K562 (cell line): ENCODE results near the gene ASCL3. TPM values are rescaled to one million over a fixed set of nuclear protein-coding genes. Genes with fewer than 3 reads are reported as not detected.

Experiments used
- CC2D1A ChIP-seq: fragments of 450-650 bp; IDR thresholded peaks from 2 replicates; pipeline ENCODE4 v1.6.1; 2017; ENCODE audit warnings: mild to moderate bottlenecking
- CXXC5 ChIP-seq: fragments of 250-450 bp; sonication (Bioruptor Pico); IDR thresholded peaks from 2 replicates; pipeline ENCODE4 v1.8.0; 2022; ENCODE audit warnings: inconsistent platforms, mild to moderate bottlenecking, moderate library complexity
- HSF4 ChIP-seq: fragments of 250-450 bp; sonication (Bioruptor Pico); IDR thresholded peaks from 2 replicates; pipeline ENCODE4 v2.1.2; 2022; ENCODE audit warnings: mild to moderate bottlenecking, moderate library complexity, borderline replicate concordance
- JUNB ChIP-seq: fragments of 450-650 bp; formaldehyde crosslinking; conservative IDR thresholded peaks from 2 replicates; pipeline ENCODE4 v1.4.0; 2020; ENCODE audit warnings: mild to moderate bottlenecking
- KLF1 ChIP-seq: fragments of 450-650 bp; IDR thresholded peaks from 2 replicates; pipeline ENCODE4 v1.6.1; 2016; ENCODE audit warnings: missing genetic modification characterization, missing compliant biosample characterization
- KLF10 ChIP-seq: fragments of 250-450 bp; sonication (Bioruptor Pico); IDR thresholded peaks from 2 replicates; pipeline ENCODE4 v1.6.1; 2021; ENCODE audit warnings: matching md5 sums
- NR2C1 ChIP-seq, 2 experiments: fragments of 450-650 bp; IDR thresholded peaks; 2 replicates each; pipeline ENCODE4 v1.6.1; 2017; ENCODE audit warnings: mild to moderate bottlenecking in 2 of 2, antibody characterized with exemption in 1 of 2, inconsistent platforms in 1 of 2, missing compliant biosample characterization in 1 of 2, missing genetic modification characterization in 1 of 2
- POLR3A ChIP-seq: IDR thresholded peaks from 2 replicates; pipeline ENCODE4 v1.6.1; 2011; ENCODE audit warnings: borderline replicate concordance, mild to moderate bottlenecking, moderate library complexity; ENCODE audit not compliant: insufficient read length, insufficient read depth; ENCODE audit errors: extremely low read depth
- PRMT5 ChIP-seq: sonication (generic); formaldehyde crosslinking; IDR thresholded peaks from 2 replicates; pipeline ENCODE4 v1.5.0; 2020; ENCODE audit warnings: missing genetic modification reagents
- PTTG1 ChIP-seq: fragments of 450-650 bp; IDR thresholded peaks from 2 replicates; pipeline ENCODE4 v1.6.1; 2016; ENCODE audit warnings: low read depth, mild to moderate bottlenecking, missing genetic modification characterization, missing compliant biosample characterization
- SMARCE1 ChIP-seq: fragments of 450-650 bp; IDR thresholded peaks from 2 replicates; pipeline ENCODE4 v1.7.1; 2016; ENCODE audit warnings: mild to moderate bottlenecking
- SREBF1 ChIP-seq: fragments of 150-350 bp; IDR thresholded peaks from 2 replicates; pipeline ENCODE4 v1.6.1; 2014; ENCODE audit warnings: antibody characterized with exemption, low read depth, low read length, borderline replicate concordance
- TAF7 ChIP-seq: fragments of 450-650 bp; IDR thresholded peaks from 2 replicates; pipeline ENCODE4 v1.6.1; 2016; ENCODE audit warnings: missing genetic modification characterization, missing compliant biosample characterization
- ZNF217 ChIP-seq: sonication (generic); formaldehyde crosslinking; IDR thresholded peaks from 2 replicates; pipeline ENCODE4 v1.8.0; 2022; ENCODE audit warnings: mild to moderate bottlenecking, missing genetic modification reagents
- ZNF699 ChIP-seq: fragments of 250-450 bp; sonication (Bioruptor Pico); IDR thresholded peaks from 2 replicates; pipeline ENCODE4 v1.8.0; 2021; ENCODE audit warnings: mild to moderate bottlenecking, moderate library complexity; ENCODE audit not compliant: insufficient replicate concordance
- ZNF830 ChIP-seq: fragments of 250-450 bp; sonication (Bioruptor Pico); IDR thresholded peaks from 2 replicates; pipeline ENCODE4 v1.5.0; 2021; ENCODE audit warnings: mild to moderate bottlenecking
- ZSCAN32 ChIP-seq: fragments of 450-650 bp; formaldehyde crosslinking; IDR thresholded peaks from 2 replicates; pipeline ENCODE4 v1.4.0; 2020; ENCODE audit warnings: mild to moderate bottlenecking, moderate library complexity
- polyA plus RNA-seq, 8 experiments: library from polyadenylated mRNA; depleted of rRNA in 4 of 8; stranded (reverse) in 5 of 8; unstranded in 3 of 8; fragments of >200 nt; fragmentation: Nextera tagmentation in 2 of 8; fragmentation: Illumina TruSeq in 1 of 8; extraction: Ambion mirVana in 2 of 8; extraction: Trizol in 1 of 8; gene quantifications; 2 replicates each; pipeline versions ENCODE4 v1.2.1 to v1.2.3, GENCODE V29; 2011 to 2014; ENCODE audit warnings: inconsistent platforms in 1 of 8, missing spikeins in 1 of 8
- total RNA-seq, 7 experiments: library from RNA; depleted of rRNA in 6 of 7; stranded (reverse); fragments of >200 nt in 6 of 7; fragmentation: Illumina TruSeq in 2 of 7; extraction: Trizol in 2 of 7; gene quantifications; 2 replicates each; pipeline versions ENCODE4 v1.2.1 to v1.2.3, GENCODE V29; 2011 to 2021; ENCODE audit warnings: low replicate concordance in 1 of 7
- TF ChIP-seq, protein P1 (sequence below): fragments of 250-450 bp; sonication (Bioruptor Pico); IDR thresholded peaks from 2 replicates; pipeline ENCODE4 v1.5.0; 2021; ENCODE audit warnings: mild to moderate bottlenecking, borderline replicate concordance
- TF ChIP-seq, protein P2 (sequence below): fragments of 150-350 bp; IDR thresholded peaks from 2 replicates; pipeline ENCODE4 v1.6.1; 2014; ENCODE audit warnings: low read depth, mild to moderate bottlenecking, low read length, borderline replicate concordance
- TF ChIP-seq, protein P3 (sequence below): sonication (generic); formaldehyde crosslinking; IDR thresholded peaks from 2 replicates; pipeline ENCODE4 v1.8.0; 2022; ENCODE audit warnings: mild to moderate bottlenecking, low read depth, missing genetic modification reagents
- TF ChIP-seq, protein P4 (sequence below): fragments of 250-450 bp; sonication (Bioruptor Pico); IDR thresholded peaks from 2 replicates; pipeline ENCODE4 v1.9.0; 2021; ENCODE audit warnings: mild to moderate bottlenecking

The ASCL3 gene
- total and polyA plus RNA-seq, 9 of the 15 experiments (the other 6 are each of a cell fraction or from before 2014, with no cell fraction given) = not detected

- no peak for TF ChIP-seq NR2C1 (IDR thresholded peaks at IDR 0.05)
- TF ChIP-seq NR2C1 (tag; IDR thresholded peaks at IDR 0.05) = no peak
- no peak for TF ChIP-seq ZNF217
- TF ChIP-seq, protein P1, sequence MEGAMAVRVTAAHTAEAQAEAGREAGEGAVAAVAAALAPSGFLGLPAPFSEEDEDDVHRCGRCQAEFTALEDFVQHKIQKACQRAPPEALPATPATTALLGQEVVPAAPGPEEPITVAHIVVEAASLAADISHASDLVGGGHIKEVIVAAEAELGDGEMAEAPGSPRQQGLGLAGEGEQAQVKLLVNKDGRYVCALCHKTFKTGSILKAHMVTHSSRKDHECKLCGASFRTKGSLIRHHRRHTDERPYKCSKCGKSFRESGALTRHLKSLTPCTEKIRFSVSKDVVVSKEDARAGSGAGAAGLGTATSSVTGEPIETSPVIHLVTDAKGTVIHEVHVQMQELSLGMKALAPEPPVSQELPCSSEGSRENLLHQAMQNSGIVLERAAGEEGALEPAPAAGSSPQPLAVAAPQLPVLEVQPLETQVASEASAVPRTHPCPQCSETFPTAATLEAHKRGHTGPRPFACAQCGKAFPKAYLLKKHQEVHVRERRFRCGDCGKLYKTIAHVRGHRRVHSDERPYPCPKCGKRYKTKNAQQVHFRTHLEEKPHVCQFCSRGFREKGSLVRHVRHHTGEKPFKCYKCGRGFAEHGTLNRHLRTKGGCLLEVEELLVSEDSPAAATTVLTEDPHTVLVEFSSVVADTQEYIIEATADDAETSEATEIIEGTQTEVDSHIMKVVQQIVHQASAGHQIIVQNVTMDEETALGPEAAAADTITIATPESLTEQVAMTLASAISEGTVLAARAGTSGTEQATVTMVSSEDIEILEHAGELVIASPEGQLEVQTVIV (CRISPR knock-in tag) = no peak
- no peak for TF ChIP-seq TAF7 (tag)
- TF ChIP-seq SREBF1 = no peak
- no peak for TF ChIP-seq CC2D1A
- TF ChIP-seq CXXC5 (CRISPR knock-in tag) = peak; percentile 74
- TF ChIP-seq, protein P2, sequence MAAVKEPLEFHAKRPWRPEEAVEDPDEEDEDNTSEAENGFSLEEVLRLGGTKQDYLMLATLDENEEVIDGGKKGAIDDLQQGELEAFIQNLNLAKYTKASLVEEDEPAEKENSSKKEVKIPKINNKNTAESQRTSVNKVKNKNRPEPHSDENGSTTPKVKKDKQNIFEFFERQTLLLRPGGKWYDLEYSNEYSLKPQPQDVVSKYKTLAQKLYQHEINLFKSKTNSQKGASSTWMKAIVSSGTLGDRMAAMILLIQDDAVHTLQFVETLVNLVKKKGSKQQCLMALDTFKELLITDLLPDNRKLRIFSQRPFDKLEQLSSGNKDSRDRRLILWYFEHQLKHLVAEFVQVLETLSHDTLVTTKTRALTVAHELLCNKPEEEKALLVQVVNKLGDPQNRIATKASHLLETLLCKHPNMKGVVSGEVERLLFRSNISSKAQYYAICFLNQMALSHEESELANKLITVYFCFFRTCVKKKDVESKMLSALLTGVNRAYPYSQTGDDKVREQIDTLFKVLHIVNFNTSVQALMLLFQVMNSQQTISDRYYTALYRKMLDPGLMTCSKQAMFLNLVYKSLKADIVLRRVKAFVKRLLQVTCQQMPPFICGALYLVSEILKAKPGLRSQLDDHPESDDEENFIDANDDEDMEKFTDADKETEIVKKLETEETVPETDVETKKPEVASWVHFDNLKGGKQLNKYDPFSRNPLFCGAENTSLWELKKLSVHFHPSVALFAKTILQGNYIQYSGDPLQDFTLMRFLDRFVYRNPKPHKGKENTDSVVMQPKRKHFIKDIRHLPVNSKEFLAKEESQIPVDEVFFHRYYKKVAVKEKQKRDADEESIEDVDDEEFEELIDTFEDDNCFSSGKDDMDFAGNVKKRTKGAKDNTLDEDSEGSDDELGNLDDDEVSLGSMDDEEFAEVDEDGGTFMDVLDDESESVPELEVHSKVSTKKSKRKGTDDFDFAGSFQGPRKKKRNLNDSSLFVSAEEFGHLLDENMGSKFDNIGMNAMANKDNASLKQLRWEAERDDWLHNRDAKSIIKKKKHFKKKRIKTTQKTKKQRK = no peak
- no peak for TF ChIP-seq POLR3A
- TF ChIP-seq ZNF830 (CRISPR knock-in tag) = no peak
- no peak for TF ChIP-seq PRMT5 (CRISPR knock-in tag)
- no peak for TF ChIP-seq HSF4 (CRISPR knock-in tag)
- TF ChIP-seq, protein P3, sequence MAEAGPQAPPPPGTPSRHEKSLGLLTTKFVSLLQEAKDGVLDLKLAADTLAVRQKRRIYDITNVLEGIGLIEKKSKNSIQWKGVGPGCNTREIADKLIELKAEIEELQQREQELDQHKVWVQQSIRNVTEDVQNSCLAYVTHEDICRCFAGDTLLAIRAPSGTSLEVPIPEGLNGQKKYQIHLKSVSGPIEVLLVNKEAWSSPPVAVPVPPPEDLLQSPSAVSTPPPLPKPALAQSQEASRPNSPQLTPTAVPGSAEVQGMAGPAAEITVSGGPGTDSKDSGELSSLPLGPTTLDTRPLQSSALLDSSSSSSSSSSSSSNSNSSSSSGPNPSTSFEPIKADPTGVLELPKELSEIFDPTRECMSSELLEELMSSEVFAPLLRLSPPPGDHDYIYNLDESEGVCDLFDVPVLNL (CRISPR knock-in tag) = peak; percentile 39; the same call in 1 of the 2 replicates
- no peak for TF ChIP-seq JUNB (CRISPR knock-in tag)
- TF ChIP-seq PTTG1 (tag) = no peak
- TF ChIP-seq SMARCE1 = no peak
- TF ChIP-seq ZSCAN32 (CRISPR knock-in tag) = no peak
- no peak for TF ChIP-seq ZNF699 (CRISPR knock-in tag)
- TF ChIP-seq, protein P4, sequence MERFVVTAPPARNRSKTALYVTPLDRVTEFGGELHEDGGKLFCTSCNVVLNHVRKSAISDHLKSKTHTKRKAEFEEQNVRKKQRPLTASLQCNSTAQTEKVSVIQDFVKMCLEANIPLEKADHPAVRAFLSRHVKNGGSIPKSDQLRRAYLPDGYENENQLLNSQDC (CRISPR knock-in tag) = no peak
- no peak for TF ChIP-seq KLF1 (tag)
- no peak for TF ChIP-seq KLF10 (CRISPR knock-in tag)
These were observed 31.6 kb downstream of the ASCL3 start, which contains the start of gene AKIP1 (continued) for GRCh38 chr11:8911029-8911823.
